GM19351 (cell line): ENCODE data around the gene OXCT1.
A peak's percentile ranks its signal among the peaks of the same experiment; 100 is the strongest.
"Not testable (repeated sequence)": the region's sequence is repeated elsewhere in the genome, so short reads cannot be mapped to it uniquely, and the experiment has no call there.

Experiments used
- ATAC-seq: cut with Tn5 transposase; IDR thresholded peaks from one replicate; pipeline ENCODE4 v1.9.1; 2021; ENCODE audit warnings: mild to moderate bottlenecking, moderate library complexity; ENCODE audit not compliant: unreplicated experiment

Gene OXCT1

GRCh38 chr5:41729381-41729780, 140.8 kb downstream of the OXCT1 start:
- ATAC-seq: not testable (repeated sequence)

DNA sequence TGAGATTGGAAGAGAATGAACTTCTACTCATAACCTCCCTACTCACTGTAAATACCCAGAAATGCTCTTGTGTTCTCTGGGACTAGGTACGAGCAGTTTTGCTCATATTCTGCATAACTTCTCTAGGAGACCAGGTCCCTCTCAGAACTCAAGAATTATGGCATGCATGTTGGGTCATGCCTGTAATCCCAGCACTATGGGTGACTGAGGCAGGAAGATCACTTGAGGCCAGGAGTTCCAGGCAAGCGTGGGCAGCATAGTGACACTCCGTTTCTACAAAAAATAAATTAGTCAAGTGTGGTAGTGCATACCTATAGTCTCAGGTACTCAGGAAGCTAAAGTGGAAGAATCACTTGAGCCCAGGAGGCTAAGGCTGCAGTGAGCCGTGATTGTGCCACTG, 141.9 kb downstream of the OXCT1 start:
- ATAC-seq: no peak

- no peak for ATAC-seq
Measured at GRCh38 chr5:41722359-41722950, 147.8 kb downstream of the OXCT1 start.

GRCh38 chr5:41721516-41721915, 148.7 kb downstream of the OXCT1 start:
- no peak for ATAC-seq

DNA sequence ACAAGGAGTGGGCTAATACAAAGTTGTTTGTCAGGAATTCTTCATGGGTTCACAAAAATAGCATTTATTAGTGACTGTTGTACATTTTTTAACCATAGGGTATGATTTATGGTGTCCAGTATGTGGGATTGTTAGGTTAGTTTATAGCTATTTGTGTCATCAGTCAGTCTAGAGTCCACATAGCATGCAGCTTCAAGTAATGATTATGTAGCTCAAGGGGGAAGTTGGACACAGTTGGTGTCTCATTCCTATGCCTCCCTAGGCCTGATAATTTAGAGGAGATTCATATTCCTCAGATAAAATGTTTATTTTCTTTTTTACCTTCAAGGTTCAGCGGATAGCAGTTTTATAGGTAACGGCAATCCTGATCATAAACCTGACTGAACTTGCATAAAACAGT, 153.8 kb downstream of the OXCT1 start:
- ATAC-seq: no peak

DNA sequence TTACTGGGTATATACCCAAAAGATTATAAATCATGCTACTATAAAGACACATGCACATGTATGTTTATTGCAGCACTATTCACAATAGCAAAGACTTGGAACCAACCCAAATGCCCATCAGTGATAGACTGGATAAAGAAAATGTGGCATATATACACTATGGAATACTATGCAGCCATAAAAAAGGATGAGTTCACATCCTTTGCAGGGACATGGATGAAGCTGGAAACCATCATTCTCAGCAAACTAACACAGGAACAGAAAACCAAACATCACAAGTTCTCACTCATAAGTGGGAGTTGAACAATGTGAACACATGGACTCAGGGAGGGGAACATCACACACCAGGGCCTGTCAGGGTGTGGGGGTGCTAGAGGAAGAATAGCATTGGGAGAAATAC, 155.8 kb downstream of the OXCT1 start:
- not testable (repeated sequence) for ATAC-seq

GRCh38 chr5:41708604-41708940, 161.7 kb downstream of the OXCT1 start:
- ATAC-seq: no peak

GRCh38 chr5:41707853-41708603, 162.2 kb downstream of the OXCT1 start:
- ATAC-seq: peak; percentile 97

DNA sequence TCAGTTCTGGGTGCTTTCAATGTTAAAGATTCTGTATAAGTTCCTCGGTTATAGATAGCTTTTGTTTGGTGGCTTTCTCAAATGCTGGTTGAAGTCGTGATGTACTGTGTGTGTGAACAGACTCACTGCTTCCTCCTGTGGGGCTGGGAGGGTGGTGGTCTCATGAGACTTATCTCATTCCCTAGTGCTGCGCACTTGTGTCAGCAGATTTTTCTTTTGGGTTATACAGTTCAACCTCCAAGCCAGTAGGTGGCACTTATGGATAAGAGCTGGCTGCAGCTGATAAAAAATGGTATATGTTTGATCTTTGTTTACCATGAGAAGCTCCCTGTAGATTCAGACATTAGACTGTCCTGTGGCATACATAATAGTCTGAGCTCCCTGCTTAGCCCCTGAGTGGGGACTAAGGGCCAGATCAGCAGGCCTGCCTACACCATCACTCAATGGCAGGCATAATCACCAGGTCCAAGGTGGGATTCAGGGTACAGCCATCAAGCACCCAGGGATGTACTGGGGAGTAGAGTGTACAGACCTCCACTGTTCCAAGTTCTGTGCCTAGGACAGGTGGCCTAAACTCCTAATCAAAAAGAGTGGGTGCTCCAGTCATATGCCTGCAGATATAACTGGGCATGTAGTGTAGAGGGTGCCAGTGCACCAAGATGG, 174.2 kb downstream of the OXCT1 start:
- peak; percentile 81 for ATAC-seq

DNA sequence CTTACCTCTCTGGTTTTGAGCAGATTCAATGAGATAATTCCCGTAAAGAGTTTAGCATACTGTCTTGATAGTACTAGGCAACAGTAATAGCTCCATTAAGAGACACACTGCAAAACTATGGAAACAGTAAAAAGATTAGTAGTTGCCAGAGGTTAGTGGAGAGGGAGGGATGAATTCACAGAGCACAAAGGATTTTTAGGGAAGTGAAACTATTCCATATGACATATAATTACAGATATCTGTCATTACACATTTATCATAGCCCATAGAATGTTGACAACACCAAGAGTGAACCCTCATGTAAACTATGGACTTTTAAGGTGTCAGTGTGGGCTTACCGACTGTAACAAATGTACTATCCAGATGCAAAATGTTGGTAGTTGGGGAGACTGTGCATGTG, 183.5 kb downstream of the OXCT1 start:
- ATAC-seq: no peak

GRCh38 chr5:41686191-41686590, 184.0 kb downstream of the OXCT1 start:
- no peak for ATAC-seq

GRCh38 chr5:41683181-41683580, 187.0 kb downstream of the OXCT1 start:
- peak; percentile 55 for ATAC-seq

GRCh38 chr5:41682641-41683040, 187.6 kb downstream of the OXCT1 start:
- no peak for ATAC-seq

DNA sequence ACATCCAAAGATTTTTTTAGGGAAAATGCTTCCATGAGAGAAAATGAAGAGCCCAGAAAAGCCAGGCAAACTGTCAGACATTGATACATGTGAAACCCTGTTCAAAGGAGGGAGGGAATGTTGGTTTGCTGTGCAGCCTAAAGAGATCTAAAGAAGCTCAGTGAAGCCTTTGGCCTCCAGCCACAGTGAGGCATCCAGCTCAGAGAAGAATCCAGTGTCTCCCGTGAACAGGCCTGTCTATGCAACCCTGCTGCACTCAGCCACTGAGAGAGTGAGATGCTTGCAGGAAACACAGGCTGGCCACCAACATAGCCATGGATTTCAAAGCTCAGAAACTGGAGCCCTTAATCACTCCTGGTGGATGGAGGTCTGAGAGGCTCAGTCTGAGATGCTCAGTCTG, 188.4 kb downstream of the OXCT1 start:
- ATAC-seq: no peak
